GM19193 (cell line): Measurements from ENCODE around the gene SLC9A3.

Source experiments
- POLR2A ChIP-seq: IDR thresholded peaks from 4 replicates; pipeline ENCODE4 v1.6.1; 2011; ENCODE audit not compliant: insufficient read depth, insufficient read length; ENCODE audit errors: extremely low read depth

SLC9A3 gene

DNA sequence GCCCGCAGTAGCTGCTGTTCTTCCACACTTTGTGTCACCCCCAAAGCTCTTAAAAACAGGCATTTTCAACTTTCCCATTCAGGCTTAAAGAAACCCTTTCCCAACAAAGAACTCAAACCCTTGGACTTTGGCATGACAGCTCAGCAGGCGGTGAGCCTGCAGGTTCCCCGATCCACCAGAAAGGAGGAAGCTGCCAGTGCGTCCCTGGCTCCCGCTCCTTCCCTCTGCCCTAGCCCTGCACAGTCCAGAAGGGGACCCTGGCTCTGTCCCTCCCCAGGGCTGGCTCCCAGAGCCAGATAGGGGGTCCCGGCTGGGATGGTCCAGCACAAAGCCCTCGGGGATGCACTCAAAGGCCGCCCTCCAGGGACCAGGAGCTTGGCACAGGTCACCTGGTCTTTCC is 9.6 kb downstream of the SLC9A3 start:
- no peak for TF ChIP-seq POLR2A

DNA sequence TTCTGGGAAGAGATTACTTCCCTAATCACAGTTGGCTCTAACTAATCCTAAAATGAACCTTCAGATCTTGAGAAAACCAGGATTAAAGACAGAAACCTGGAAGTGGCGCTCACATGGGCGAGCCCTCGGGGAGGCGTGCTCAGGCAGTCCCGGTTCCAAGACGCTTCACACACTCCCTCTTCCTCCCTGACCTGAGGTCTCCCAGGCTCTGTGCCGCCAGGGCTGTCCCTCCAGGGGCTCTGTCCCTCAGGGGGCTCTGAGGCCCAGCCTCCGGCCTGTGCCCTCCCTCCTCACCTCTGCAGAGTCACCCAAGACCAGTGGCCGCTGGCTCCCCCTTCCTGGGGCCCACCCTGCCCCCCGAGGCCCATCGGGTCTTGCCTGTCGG is 10.2 kb downstream of the SLC9A3 start:
- TF ChIP-seq POLR2A = no peak

DNA sequence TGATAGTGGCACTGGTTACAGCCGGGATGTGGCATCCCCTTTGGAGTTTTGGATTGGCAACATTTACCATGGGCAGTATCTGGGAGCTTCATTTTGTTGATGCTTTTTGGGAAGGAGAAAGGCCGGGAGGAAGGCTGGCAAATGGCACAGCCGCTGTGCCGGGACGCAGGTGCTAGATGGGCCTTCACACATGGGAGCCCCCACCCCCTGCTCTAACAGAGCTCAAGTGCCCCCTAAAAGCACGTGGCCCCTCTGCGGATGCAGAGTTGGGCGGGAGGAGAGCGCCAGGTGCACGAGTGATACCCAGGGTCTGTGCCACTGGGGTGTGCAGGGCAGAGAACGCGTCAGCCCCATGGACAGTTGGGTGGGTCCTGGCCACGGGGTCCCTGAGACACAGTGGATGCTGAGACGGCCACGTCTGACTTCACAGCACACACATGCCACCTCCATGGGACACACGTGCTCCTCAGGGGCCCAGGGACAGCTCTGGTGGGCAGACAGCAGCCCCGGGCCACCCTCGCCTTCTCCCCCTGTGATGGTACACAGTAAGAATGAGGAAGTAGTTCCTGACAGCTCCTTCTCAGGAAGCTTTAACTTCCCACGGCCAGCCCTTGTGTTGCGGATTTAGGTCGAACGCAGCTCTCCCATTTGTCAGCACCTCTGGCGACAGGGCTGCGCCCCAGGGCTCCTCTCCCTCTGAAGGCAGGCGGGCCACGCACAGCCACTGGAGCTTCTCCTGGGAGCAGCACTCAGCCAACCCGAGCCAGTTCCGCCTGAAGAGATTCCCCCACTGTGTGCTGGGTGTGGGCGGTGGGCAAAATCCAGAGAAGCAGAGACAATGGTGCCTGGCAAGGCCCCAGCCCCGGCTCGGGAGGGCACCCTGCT is 10.8 kb downstream of the SLC9A3 start:
- TF ChIP-seq POLR2A = no peak

DNA sequence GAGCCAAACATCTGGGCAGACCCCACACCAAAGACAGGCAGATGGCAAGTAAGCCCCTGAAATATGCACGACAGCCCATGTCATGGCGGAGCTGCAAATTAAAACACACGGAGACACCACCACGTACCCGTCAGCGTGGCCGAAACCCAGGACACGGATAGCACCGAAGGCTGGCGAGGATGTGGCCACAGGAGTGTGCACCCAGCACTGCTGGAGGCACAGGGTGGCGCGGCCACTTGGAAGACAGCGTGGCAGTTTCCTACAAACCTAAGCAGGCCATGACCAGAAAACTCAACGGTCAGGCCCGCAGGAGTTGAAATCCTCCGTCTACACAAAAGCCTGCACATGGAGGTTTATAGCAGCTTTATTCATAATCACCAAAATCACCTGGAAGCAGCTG is 12.8 kb downstream of the SLC9A3 start:
- no peak for TF ChIP-seq POLR2A

DNA sequence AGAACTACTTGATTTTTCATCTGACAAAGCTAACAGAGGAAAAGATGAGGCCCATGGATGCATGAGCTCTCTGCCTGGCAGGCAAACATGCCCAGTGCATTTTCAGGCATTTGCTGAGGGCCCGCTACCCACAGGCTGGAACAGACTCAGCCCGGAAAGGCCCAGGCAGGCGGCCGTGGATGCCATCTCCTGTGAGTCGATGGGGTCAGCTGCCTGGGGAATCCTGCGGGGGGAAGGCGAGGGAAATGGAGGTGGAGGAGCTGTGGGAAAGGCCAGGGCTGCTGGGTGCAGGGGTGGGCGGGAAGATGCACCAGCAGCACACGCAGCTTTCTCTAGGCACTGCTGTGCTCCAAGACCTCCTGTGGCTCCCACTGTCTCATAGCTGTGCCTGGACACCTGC is 13.7 kb downstream of the SLC9A3 start:
- no peak for TF ChIP-seq POLR2A

- no peak for TF ChIP-seq POLR2A
Observed at GRCh38 chr5:509611-510185, 14.6 kb downstream of the SLC9A3 start.

GRCh38 chr5:505951-506525 is 18.2 kb downstream of the SLC9A3 start:
- no peak for TF ChIP-seq POLR2A

DNA sequence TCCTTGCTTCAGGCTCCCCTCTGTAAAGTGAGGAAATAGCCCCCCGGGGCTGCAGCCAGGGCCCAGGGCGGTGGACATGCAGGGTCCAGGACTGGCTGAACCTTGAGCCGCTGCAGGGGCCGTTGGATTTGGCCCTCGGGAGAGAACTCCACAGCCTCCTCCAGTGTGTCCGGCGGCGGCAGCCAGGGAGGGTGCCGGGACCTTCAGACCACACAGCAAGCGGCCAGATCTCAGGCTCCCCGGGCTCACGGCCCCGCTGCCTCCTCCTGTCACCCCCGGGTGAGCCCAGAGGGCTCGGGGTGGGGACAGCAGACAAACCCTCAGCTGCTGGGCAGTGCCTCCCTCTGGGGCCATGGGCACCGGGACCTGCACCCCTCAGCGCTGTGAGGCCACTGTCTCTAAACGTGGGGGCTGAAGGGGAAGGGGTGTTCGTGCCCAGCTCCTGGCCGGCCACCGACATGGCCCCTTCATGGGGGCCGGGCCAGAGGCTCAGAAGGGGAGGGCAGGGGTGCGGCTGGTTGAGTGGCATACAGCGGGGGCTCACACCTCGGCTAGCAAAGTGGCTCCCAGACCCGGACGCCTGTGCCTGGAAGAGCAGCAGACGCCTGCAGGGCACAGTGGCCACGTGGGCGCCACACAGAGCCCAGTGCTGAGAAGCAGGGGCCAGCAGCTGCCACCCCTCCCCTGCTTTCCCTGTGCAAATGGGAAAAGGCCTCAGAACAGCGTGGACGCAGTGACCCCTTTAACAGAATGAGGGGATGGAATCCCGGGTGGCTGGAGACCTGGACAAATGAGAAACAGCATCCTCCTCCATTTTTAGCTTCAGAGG is 19.7 kb downstream of the SLC9A3 start:
- TF ChIP-seq POLR2A = no peak

- no peak for TF ChIP-seq POLR2A
Observed at GRCh38 chr5:502325-503079, 21.7 kb downstream of the SLC9A3 start.

DNA sequence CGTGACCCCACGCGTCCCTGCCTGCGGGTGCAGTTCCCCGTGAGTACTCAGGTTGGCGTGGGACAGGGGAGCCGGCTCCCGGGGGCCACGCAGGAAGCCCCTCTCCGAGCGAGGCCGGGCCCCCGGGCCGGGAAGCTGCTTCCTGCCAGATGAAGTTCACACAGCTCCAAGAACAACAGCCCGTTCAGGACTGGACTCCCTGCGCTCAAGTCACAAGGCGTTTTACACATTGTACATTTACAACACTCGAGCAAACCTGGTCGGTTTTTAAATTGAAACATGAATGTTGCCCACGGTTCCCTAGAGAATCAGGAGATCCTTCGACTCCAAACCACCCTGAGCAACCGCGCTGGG is 22.4 kb downstream of the SLC9A3 start:
- TF ChIP-seq POLR2A = no peak

DNA sequence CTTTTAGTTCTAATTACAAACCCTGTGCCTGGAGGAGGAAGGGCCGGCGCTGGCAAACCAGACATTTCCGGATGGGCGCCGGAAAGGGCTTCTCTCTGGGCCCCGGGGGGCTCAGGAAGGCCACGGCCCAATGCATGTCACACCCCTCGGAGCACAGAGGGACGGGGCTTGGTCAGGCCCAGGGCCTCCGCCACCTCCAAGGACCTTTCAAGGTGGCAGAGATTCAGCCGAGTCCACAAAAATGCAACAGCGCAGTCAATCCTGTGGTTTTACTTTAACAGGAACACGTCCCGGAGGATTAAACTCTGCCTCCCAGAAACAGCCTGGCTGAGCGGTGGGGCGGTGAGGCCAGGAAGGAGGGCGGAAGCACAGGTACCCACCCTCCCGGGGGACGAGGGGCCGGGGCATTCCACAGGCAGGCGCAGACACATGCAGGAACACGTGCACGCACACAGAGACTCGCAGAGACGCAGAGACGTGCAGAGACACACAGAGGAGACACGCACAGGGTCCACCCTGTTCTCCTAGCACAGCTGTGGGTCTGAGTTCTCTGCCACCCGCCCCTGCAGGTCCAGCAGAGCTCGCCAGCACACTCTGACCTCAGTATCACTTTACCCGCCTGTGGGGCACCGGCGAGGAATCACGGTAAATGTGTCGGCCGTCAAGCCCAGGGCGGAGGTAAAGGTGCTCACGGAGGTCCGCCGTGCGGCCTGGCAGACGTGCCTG is 23.0 kb downstream of the SLC9A3 start:
- no peak for TF ChIP-seq POLR2A

DNA sequence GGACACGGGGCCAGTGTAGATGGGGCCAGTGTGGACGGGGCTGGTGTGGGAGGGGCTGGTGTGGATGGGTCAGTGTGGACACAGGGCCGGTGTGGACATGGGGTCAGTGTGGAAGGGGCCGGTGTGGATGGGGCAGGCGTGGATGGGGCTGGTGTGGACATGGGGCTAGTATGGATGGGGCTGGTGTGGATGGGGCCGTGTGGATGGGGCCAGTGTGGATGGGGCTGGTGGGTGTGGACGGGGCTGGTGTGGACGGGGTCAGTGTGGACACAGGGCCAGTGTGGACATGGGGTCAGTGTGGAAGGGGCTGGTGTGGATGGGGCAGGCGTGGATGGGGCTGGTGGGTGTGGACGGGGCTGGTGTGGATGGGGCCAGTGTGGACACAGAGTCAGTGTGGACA is 23.8 kb downstream of the SLC9A3 start:
- no peak for TF ChIP-seq POLR2A

GRCh38 chr5:499233-500209 is 24.7 kb downstream of the SLC9A3 start:
- no peak for TF ChIP-seq POLR2A
